Ovary (tissue), 3 donors: Measurements from ENCODE around the gene ETV5.

Experiments used
- CTCF ChIP-seq, 3 donors: fragments of 450-650 bp in 2 of 3; fragments of 200-600 bp in 1 of 3; IDR thresholded peaks; one replicate each; pipeline versions ENCODE4 v1.5.1 to v1.8.0; 2016 to 2022; ENCODE audit warnings: antibody characterized with exemption in 3 of 3, mild to moderate bottlenecking in 1 of 3
- POLR2A ChIP-seq: fragments of 450-650 bp; IDR thresholded peaks from one replicate; pipeline ENCODE4 v1.6.1; 2017; ENCODE audit warnings: antibody characterized with exemption, mild to moderate bottlenecking, moderate library complexity
- donor health status: DM: no; HTN: no; CAD: no.

GRCh38 chr3:185998136-185998535 is 110.8 kb downstream of the ETV5 start:
- no peak for TF ChIP-seq POLR2A
- no peak for TF ChIP-seq CTCF (IDR thresholded peaks at IDR 0.05)
